ENCODE results near the gene SYCE1.

The SYCE1 gene

GRCh38 chr10:133511408-133511807 lies 54.0 kb downstream of the SYCE1 start:
- no peak for DNase-seq

- no peak for DNase-seq
These were observed 55.7 kb downstream of the SYCE1 start for GRCh38 chr10:133509700-133510099.
